ENCODE data around the gene CD27. TPM values are rescaled to one million over a fixed set of nuclear protein-coding genes. Genes with fewer than 3 reads are reported as not detected.
A peak's percentile ranks its signal among the peaks of the same experiment; 100 is the strongest.
"Not testable (repeated sequence)": the region's sequence is repeated elsewhere in the genome, so short reads cannot be mapped to it uniquely, and the experiment has no call there.

CD27 gene
- total and polyA plus RNA-seq, 10 donors = 49.2 to 193 (median 72.3) TPM

- intact Hi-C loops (cut with DNase I; ENCODE audit: low total_unique reads) = no loop called here
Measured at GRCh38 chr12:6488240-6488639, 43.5 kb downstream of the CD27 start.

DNA sequence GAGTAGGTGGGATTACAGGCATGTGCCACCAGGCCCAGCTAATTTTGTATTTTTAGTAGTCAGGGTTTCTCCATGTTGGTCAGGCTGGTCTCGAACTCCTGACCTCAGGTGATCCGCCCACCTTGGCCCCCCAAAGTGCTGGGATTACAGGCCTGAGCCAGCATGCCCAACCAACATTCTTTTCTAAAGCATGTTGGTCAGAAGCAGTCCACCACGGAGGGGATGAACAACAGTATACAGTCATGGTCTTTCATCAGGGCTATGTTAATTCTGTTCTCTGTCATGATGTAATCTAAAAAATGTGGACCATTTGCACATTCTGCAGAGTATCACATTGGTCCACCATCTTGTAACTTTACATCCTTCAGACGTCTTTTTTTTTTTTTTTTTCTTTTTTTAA is 44.7 kb downstream of the CD27 start:
- intact Hi-C loops (cut with DNase I; ENCODE audit: low total_unique reads) = no loop called here
- Histone ChIP-seq H3K4me1 (peaks cover 9 to 22% (median 15%) of the 10 kb centered on the region in 6 donors), H3K27ac (no peak overlapping the region), H3K27me3 (replicated peaks in 1 of 7) (no peaks in the 10 kb centered on the region), H3K4me3 (no peak overlapping the region), H3K36me3 (peaks cover 0 to 20% (median 8%) of the 10 kb centered on the region in 6 donors), H3K9me3 (no peaks in the 10 kb centered on the region)
- no peak for TF ChIP-seq POLR2A (IDR thresholded peaks at IDR 0.05)
- TF ChIP-seq CTCF (IDR thresholded peaks at IDR 0.05 in 8 of 11, conservative IDR thresholded peaks at IDR 0.05 in 3 of 11) = no peak
- no peak for TF ChIP-seq POLR2AphosphoS5 (IDR thresholded peaks at IDR 0.05)
- WGBS, 5 donors = 75 to 82% (median 77%) methylated on average over 4 of the region's 4 CpGs
- DNase-seq = no peak

More at GRCh38 chr12:6488240-6488639, 43.5 kb downstream of the CD27 start:
- TF ChIP-seq POLR2AphosphoS5 (IDR thresholded peaks at IDR 0.05) = no peak
- TF ChIP-seq CTCF (IDR thresholded peaks at IDR 0.05 in 8 of 11, conservative IDR thresholded peaks at IDR 0.05 in 3 of 11) = no peak
- no peak for TF ChIP-seq POLR2A (IDR thresholded peaks at IDR 0.05)
- H3K4me3 ChIP-seq = no peak overlapping the region
- WGBS, 5 donors = 81 to 91% (median 86%) methylated on average over 1 of the region's 1 CpG
- no peaks in the 10 kb centered on the region for H3K9me3 ChIP-seq
- no peak for DNase-seq
- H3K36me3 ChIP-seq = peaks cover 0 to 20% (median 8%) of the 10 kb centered on the region in 6 donors
- H3K27me3 ChIP-seq (replicated peaks in 1 of 7) = no peaks in the 10 kb centered on the region
- H3K27ac ChIP-seq = no peak overlapping the region
- H3K4me1 ChIP-seq = peaks cover 8 to 18% (median 11%) of the 10 kb centered on the region in 6 donors

DNA sequence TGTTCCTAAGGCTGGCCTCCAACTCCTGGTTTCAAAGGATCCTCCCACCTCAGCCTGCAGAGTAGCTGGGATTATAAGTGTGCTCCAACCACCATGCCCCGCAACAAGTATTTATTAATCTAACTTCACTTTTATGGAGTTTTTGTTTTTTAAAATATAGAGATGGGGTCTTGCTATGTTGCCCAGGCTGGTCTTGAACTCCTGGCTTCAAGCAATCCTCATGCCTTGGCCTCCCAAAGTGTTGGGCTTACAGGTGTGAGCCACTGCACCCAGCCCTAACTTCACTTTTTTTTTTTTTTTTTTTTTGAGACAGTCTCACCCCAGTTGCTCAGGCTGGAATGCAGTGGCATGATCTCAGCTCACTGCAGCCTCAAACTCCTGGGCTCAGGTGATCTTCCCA is 45.9 kb downstream of the CD27 start:
- WGBS, 5 donors = 98 to 100% (median 100%) methylated on average over 1 of the region's 1 CpG
- intact Hi-C loops (cut with DNase I; ENCODE audit: low total_unique reads); H3K27me3 ChIP-seq (replicated peaks in 1 of 7); H3K27ac ChIP-seq; H3K4me3 ChIP-seq; H3K9me3 ChIP-seq; DNase-seq: not testable (repeated sequence)
- H3K36me3 ChIP-seq = peaks cover 0 to 26% (median 8%) of the 10 kb centered on the region in 6 donors
- peaks cover 21 to 35% (median 27%) of the 10 kb centered on the region in 6 donors for H3K4me1 ChIP-seq

DNA sequence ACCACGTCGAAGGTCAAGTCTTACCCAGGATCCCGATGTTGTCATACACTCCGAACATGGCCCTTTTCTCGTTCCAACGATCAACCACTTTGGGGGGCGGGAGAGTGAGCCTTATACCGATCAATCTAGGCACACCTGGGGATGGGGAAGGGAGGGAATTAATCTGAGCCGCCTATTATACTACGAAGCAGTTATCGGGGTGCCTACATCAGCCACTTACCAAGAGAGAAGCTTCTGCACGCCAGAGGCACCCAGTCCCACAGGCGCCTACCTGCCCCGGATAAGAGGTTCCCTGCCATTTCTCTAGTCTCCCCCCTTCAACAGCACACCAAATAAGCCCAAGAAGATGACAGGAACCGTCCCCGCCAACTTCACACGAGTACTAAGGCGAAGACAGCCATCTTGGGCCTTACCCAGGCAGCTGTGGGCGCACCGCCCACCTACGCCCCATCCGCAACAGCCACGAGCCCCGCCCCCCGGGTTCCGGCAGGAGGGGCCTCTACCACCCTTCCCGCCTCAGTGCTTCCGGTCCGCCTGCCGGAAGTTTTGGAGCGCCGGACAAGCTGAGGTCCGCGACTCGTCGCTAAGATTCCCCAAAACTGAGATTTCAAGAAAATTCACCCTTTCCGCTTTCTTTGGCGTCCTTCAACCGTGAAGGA is 48.2 kb downstream of the CD27 start, which contains the start of gene MRPL51:
TSS of gene MRPL51 (minus strand) at position 425 of the 659 bp plus-strand sequence. CDS start at position 299, 126 bp downstream.
- peak within 1 kb of the TSS; percentile 60 to 81 (median 78) for H3K4me3 ChIP-seq
- peaks cover 21 to 54% (median 31%) of the 10 kb centered on the region in 6 donors for H3K4me1 ChIP-seq
- H3K27me3 ChIP-seq (replicated peaks in 1 of 7) = no peaks in the 10 kb centered on the region
- H3K27ac ChIP-seq = peak within 1 kb of the TSS; percentile 97 to 99 (median 98)
- H3K36me3 ChIP-seq = peaks cover 0 to 47% (median 15%) of the 10 kb centered on the region in 6 donors
- WGBS, 5 donors = 0 to 1% (median 1%) methylated on average over 34 to 39 of the region's 39 CpGs
- no peaks in the 10 kb centered on the region for H3K9me3 ChIP-seq
- intact Hi-C loops (cut with DNase I; ENCODE audit: low total_unique reads) = no loop called here
- peak; percentile 100 for DNase-seq
- TF ChIP-seq CTCF (IDR thresholded peaks at IDR 0.05 in 8 of 11, conservative IDR thresholded peaks at IDR 0.05 in 3 of 11) = no peak
- peak; percentile 13 to 90 (median 75) for TF ChIP-seq POLR2A (IDR thresholded peaks at IDR 0.05)
- peak; percentile 95 to 97 (median 95) for TF ChIP-seq POLR2AphosphoS5 (IDR thresholded peaks at IDR 0.05)

Data from spleen (tissue), 11 donors.